ENCODE data around the gene CHCHD6. TPM values are rescaled to one million over a fixed set of nuclear protein-coding genes. Genes with fewer than 3 reads are reported as not detected.

Gene CHCHD6
- total RNA-seq, 4 donors from 2014 or later: 2.0 to 11.5 (median 10.0) TPM

DNA sequence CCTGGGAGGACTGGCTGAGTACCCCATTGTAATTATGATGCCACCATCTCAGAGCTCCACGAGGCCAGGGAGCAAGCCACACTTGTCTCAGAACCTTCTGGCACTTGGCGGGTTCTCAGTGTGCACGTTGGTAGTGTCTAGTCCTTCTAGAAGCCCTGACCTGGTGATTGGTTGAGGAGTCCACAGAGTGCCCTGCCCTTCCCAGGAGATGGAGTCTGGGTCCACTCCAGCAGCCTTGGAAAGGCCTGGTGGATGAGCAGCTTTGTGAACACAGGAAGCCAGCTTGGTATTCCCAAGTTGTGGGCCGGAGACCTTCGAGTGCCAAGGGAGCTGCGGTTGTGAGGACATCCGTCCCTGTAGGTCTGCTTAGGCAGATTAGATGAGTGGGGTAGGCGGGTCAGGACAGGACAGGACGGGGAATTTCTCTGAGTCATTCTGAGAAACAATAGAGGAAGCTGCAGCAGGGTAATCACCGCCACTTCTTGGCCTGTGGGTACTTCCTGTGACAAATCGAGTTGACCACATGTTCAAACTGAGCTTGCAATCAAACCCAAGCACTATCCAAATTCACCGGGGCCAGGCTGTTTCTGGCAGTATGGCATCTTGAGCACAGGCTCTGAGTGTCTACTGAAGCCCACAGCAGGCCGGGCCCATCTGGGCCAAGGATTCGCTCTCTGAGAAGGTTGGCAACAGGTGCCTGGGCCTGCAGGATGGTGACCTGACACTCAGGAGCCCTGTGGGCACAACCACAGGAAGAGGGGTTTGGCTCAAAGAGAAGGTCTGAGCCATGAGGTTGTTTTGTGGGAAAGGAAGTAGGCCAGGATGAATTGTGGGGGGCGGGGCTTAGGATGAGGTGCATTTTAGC lies 207.4 kb downstream of the CHCHD6 start:
- TF ChIP-seq, protein P1, sequence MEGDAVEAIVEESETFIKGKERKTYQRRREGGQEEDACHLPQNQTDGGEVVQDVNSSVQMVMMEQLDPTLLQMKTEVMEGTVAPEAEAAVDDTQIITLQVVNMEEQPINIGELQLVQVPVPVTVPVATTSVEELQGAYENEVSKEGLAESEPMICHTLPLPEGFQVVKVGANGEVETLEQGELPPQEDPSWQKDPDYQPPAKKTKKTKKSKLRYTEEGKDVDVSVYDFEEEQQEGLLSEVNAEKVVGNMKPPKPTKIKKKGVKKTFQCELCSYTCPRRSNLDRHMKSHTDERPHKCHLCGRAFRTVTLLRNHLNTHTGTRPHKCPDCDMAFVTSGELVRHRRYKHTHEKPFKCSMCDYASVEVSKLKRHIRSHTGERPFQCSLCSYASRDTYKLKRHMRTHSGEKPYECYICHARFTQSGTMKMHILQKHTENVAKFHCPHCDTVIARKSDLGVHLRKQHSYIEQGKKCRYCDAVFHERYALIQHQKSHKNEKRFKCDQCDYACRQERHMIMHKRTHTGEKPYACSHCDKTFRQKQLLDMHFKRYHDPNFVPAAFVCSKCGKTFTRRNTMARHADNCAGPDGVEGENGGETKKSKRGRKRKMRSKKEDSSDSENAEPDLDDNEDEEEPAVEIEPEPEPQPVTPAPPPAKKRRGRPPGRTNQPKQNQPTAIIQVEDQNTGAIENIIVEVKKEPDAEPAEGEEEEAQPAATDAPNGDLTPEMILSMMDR (IDR thresholded peaks at IDR 0.05; ENCODE audit: low read depth): no peak

DNA sequence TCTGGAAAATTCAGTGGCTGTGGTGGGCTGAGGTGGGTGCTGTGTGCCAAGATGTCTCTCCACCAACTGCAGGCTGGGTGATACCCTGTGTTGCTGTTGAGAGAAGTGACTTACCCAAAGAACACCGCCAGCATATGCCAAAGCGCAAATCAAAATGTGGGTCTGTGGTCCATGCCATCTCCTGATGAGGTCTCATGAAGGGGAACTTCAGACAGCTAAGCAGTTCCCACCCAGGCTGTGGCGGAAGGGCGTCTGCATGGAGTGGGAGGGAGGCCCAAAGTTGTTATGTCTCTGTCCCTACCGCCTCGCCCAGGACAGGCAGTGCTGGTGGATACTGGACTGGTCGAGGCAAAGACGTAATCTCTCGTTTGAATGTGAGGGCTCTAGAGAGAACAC lies 208.0 kb downstream of the CHCHD6 start:
- TF ChIP-seq, protein P1 (IDR thresholded peaks at IDR 0.05; ENCODE audit: low read depth): no peak

DNA sequence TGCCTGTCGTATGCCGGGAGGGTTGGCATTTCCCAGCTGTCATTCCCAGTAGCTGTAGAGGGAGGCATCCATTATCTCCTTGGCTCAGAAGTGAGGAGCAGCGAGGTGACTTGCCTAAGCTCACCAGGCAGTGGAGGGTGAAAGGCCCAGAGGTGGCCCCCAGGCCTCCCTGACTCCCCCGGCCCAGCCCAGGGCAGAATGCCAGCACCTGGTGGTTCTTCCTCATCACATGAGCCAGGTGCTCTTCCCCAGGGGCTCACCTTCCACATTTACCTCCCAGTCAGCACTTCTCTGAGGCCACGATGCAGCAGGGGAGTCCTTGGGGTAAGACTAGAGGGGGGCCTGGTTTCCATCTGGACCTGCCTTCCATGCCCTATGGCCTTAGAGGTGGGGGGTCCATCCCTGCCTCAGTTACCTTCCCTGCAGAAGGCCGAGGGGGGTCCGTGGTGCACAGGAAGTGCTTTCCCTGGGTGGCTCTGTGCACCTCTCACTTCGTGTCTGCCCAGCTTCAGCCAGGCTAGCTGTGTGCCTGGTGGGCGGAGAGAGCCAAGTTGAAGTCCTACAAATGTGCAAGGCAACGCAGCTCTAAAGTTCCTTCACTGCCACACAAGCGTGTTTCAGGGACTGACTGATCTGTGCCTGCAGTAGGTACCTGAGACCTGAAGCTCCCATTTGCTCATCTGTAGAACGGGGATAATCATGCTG lies 208.6 kb downstream of the CHCHD6 start:
- TF ChIP-seq, protein P1 (IDR thresholded peaks at IDR 0.05; ENCODE audit: low read depth): no peak

DNA sequence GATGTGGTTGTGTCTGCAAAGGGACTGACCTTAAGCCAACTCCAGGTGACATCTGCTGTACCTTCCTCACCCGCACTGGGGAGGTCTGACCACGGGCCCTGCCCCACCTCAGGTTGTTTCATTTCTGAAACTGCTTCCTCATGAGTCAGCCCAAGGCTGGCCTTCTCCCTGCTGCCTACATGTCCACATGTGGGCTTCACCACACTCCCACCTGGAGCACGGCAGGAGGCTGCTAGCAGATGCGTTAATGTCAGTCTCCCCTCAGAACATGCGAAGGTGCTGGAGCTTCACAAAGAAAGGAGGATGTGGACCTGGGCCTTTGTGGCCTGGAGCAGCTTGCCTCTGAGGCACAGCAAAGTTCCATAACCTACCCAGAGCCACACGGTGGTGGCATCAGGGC lies 209.5 kb downstream of the CHCHD6 start:
- TF ChIP-seq, protein P1 (IDR thresholded peaks at IDR 0.05; ENCODE audit: low read depth): no peak

DNA sequence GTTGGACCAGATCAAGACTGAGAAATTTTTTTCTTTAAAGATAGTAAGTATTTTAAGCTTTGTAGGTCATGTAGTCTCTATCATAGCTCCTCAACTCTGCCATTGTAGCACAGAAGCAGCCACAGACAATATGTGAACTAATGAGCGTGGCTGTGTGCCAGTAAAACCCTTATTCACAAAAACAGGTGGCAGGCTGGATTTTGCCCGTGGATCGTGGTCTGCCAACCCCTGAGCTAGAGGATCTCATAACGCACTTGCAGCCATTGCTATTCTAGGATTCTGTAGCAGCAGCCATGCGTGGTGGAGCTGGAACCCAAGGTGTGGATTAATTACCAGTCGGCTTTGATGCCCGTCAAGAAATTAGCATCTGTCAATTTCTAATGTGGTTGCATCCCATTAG lies 210.2 kb downstream of the CHCHD6 start:
- TF ChIP-seq, protein P1 (IDR thresholded peaks at IDR 0.05; ENCODE audit: low read depth): no peak

DNA sequence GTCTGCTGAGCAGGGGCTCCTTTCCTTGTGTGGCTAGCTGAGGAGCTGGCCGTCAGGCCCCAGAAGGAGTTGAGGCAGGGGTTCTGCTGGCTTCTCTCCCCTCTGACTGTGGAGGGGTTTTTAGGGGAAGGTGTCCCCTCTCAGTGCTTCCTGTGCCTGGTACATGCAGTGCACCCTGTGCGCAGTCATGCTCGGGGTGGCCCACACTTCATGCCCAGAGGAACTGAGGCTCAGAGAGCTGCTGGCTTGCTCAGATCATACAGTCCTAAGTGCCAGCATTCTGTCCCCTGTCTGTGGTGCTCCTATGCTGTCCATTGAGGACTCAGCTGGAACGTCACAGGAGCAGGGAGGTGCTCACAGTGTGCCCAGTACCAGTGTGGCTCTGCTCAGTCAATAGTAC lies 211.0 kb downstream of the CHCHD6 start:
- TF ChIP-seq, protein P1 (IDR thresholded peaks at IDR 0.05; ENCODE audit: low read depth): no peak

DNA sequence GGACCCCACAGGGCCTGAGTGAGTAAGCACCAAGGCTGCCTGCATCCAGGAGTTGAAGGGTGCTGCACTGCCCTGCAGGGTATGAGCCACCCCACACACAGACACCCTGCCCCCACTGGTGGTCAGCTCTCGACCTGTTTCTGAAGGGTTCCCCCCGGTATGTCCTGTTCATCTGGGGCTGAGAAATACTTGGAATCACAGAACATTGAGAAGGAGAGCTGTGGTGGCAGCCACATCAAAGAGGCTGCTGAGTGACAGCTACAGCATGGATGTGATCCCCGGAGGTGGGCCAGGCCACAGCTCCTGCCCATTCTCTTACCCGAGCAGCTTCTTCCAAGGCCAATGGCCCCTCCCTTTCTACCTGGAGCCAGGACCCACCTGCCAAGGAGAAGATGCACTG lies 212.5 kb downstream of the CHCHD6 start:
- TF ChIP-seq, protein P1 (IDR thresholded peaks at IDR 0.05; ENCODE audit: low read depth): no peak
